HFF-Myc (cell line): ENCODE results near the gene PCYT2.

Source experiments
- DNase-seq: peaks from one replicate; pipeline ENCODE4 v3.0.0-alpha.2; 2011; ENCODE audit warnings: low read depth; ENCODE audit errors: extremely low read depth
- H3K4me3 ChIP-seq: replicated peaks from 2 replicates; pipeline ENCODE4 v1.5.1; 2011; ENCODE audit warnings: low read depth, mild to moderate bottlenecking, control low read depth, low read length
- CTCF ChIP-seq: IDR thresholded peaks from 2 replicates; pipeline ENCODE4 v1.5.1; 2012; ENCODE audit warnings: mild to moderate bottlenecking, low read depth, low read length, control low read depth; ENCODE audit errors: missing control alignments

The PCYT2 gene

DNA sequence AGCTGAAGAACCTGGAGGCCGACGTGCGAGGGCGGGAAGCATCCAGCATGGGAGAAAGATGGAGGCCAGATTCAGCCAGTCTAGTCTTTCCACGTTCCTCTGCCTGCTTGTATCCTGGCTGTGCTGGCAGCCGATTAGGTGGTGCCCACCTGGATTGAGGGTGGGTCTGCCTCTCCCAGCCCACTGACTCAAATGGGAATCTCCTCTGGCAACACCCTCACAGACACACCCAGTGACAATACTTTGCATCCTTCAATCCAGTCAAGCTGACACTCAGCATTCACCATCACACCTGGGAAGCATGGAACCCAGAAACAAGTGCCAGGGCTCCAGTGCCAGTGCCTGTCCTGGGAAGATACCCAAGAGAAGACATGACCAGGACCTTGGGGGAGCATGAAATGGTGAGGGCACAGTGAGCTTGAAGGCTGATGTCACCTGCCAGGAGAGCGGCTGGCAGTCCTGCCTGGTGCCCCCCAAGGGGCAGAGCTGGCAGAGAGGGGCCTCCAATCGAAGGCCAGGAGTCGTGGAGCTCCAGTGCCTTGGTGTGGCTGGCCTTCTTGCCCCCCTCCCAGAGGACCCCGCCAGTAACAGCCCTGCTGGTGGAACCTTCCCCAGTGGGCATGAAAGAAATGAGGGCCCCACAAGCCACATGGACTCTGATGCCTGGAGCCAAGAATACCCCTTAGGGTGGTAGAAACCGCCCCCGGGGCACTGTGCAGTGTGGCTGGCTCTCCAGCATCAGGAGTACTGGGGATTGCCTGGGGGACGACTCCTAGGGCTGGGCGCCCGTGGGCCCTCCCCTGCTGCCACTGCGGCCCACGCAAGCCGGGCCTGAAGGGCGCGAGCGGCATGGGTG is 9.8 kb downstream of the PCYT2 start:
- DNase-seq: no peak
- TF ChIP-seq CTCF: no peak
- H3K4me3 ChIP-seq: no peak overlapping the region

DNA sequence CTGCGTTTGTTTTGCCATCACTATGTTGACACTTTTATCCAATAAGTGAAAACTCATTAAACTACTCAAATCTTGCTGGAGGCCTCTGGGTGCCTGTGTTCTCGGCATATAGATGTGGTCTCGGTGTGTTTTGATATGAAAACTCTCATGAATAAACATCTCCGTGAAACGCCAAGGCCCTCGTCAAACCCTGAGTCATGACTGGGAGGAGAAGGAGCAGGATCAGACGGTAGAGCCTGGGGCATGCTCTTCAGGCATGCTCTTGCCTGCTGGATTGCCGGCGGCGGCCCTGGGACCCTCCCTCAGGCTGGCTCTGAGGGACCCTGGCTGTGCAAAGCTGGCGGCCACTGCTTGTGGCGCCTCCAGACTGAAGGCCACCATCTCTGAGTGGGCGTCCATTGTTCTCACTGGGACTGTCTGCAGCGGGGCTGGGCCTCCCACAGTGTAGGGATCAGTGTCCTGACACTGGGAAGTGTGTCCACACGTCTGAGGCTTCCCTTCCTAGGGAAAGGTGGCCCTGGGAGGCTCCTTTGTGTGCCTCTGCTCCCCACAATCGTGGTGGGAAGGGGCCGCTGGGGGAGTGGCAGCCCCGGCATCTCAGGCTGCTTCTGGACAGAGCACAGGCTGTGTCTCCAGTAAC is 10.9 kb downstream of the PCYT2 start:
- DNase-seq: no peak
- H3K4me3 ChIP-seq: no peak overlapping the region
- no peak for TF ChIP-seq CTCF

DNA sequence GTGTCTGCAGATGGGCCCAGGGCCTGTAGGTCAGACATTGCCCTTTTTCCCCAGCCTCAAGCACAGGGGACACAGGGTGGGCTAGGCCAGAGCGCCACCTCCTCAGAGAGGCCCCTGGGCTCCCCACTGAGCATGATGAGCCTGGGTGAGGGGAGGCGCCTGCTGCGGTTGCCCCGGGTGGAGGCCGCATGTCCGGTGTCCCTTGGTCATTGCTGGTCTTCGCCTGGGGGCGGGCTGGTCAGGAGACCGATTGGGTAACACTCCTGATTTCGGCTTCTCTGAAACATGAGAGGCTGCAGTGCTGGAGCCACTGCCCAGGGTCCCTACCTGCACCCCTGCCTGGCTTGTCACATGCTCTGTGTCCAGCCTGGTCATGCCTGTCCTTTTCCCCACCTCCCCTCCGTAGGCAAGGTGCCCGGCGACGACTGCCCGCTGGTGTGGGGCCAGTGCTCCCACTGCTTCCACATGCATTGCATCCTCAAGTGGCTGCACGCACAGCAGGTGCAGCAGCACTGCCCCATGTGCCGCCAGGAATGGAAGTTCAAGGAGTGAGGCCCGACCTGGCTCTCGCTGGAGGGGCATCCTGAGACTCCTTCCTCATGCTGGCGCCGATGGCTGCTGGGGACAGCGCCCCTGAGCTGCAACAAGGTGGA is 11.6 kb downstream of the PCYT2 start:
- DNase-seq: no peak
- TF ChIP-seq CTCF: no peak
- no peak overlapping the region for H3K4me3 ChIP-seq

GRCh38 chr17:81898885-81899284 is 12.3 kb downstream of the PCYT2 start:
- no peak overlapping the region for H3K4me3 ChIP-seq
- DNase-seq: no peak
- no peak for TF ChIP-seq CTCF

DNA sequence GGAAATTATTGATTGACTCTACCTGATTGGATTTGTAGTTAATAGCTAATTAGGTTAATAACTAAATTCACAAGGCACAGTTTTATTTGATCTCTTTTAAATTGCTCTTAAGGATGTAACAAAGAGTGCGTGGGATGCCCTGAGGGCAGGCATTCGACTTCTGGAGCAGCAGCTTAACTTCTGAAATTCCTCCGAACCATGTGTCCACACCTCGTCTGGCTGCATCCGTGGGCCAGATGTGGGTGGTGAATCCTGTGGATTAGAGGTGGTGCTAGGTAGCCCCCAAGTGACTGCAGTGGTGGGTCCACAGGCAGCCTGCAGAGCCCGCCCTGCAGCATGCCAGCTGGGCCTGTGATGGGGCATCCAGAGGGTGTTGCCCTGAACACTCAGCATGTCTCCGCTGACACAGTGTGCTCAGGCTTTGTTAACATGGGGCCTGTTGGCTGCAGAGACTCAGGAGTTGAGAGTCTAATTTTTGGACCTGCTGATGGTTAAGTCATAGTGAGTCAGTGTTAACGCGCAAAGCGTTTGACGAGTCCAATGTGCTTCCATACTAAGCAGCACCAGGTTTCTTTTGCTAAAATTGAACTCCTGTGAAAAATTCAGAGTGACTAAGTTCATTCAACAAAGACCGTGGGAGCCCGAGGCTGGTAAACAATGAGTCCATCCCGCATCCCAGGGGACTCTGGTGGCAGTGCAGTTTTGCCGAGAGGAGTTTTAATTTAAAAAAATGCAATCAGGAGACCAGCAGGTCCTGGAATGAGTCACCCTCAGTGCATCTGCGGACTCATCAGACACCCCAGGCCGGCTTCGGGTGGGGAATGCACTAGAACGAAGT is 13.0 kb downstream of the PCYT2 start:
- H3K4me3 ChIP-seq: no peak overlapping the region
- DNase-seq: no peak
- no peak for TF ChIP-seq CTCF

GRCh38 chr17:81895400-81895799 is 15.8 kb downstream of the PCYT2 start:
- no peak for DNase-seq
- no peak for TF ChIP-seq CTCF
- H3K4me3 ChIP-seq: no peak overlapping the region
